HCT116 (cell line): ENCODE data around the gene GSC. TPM values are rescaled to one million over a fixed set of nuclear protein-coding genes. Genes with fewer than 3 reads are reported as not detected.

Experiments
- ATAC-seq: fragments of 200-7000 bp; cut with Tn5 transposase; 2 replicates; pipeline ENCODE4 v1.9.1; 2020; ENCODE audit warnings: mild to moderate bottlenecking, moderate library complexity
- BruUV-seq: library from RNA; stranded (reverse); fragments of 400-500 nt; replicated peaks from 2 replicates; lab custom pipeline; 2021; lab: Mats Ljungman, UMichigan
- CTCF ChIA-PET: fragments of 300-600 bp; sonication (Branson Sonifier 250); formaldehyde crosslinking; loops from one replicate; lab custom pipeline; 2021; ENCODE audit warnings: antibody characterized with exemption; lab: Charles Lee
- POLR2A ChIA-PET: fragments of 300-600, 350-600 bp; sonication (Branson Sonifier 250); formaldehyde crosslinking; loops from one replicate; lab custom pipeline; 2021; ENCODE audit warnings: antibody characterized with exemption; lab: Charles Lee
- RAD21 ChIA-PET, 2 experiments: fragments of 300-600 bp; sonication (Branson Sonifier 250); formaldehyde crosslinking; loops; one replicate each; lab custom pipeline; 2023; ENCODE audit warnings: low total read pairs in 2 of 2; ENCODE audit not compliant: uncharacterized antibody in 2 of 2, unreplicated experiment in 2 of 2, low non-redundant PET in 1 of 2; lab: Charles Lee
- DNase-seq: peaks from one replicate; pipeline ENCODE4 v3.0.0-alpha.2; 2010; ENCODE audit warnings: low read depth, low spot score
- H2AFZ ChIP-seq: fragments of 200-600 bp; shearing (Covaris generic), sonication (generic); 2 replicates; pipeline ENCODE4 v1.6.1; 2017; ENCODE audit warnings: low read depth, mixed run types, mixed read lengths, antibody characterized with exemption, low read length; ENCODE audit not compliant: poor library complexity, severe bottlenecking
- H3K27ac ChIP-seq: 2 replicates; pipeline ENCODE4 v1.5.1; 2012; ENCODE audit warnings: low read depth, low read length
- H3K27me3 ChIP-seq: fragments of 200-600 bp; sonication (generic); 2 replicates; pipeline ENCODE4 v1.6.1; 2016; ENCODE audit warnings: mixed run types, low read length, mixed read lengths; ENCODE audit not compliant: insufficient read depth
- H3K36me3 ChIP-seq, 2 experiments: fragments of 200-500 bp in 1 of 2; fragments of 200-600 bp in 1 of 2; sonication (Bioruptor generic) in 1 of 2; sonication (generic) in 1 of 2; 2 replicates each; pipeline versions ENCODE4 v1.5.1 to v1.6.1; 2014 to 2016; ENCODE audit warnings: low read length in 2 of 2, inconsistent platforms in 1 of 2, mixed read lengths in 1 of 2, mixed run types in 1 of 2; ENCODE audit not compliant: insufficient read depth in 2 of 2, control insufficient read depth in 1 of 2
- H3K4me1 ChIP-seq, 2 experiments: fragments of 200-600 bp in 1 of 2; sonication (generic) in 1 of 2; 2 replicates each; pipeline versions ENCODE4 v1.5.1 to v1.6.1; 2012 to 2017; ENCODE audit warnings: low read length in 2 of 2, inconsistent platforms in 1 of 2, mild to moderate bottlenecking in 1 of 2, mixed read lengths in 1 of 2, mixed run types in 1 of 2, moderate library complexity in 1 of 2; ENCODE audit not compliant: insufficient read depth in 2 of 2, control insufficient read depth in 1 of 2
- H3K4me2 ChIP-seq: fragments of 200-600 bp; sonication (generic); 2 replicates; pipeline ENCODE4 v1.6.1; 2017; ENCODE audit warnings: mixed run types, low read length, mixed read lengths
- H3K4me3 ChIP-seq, 2 experiments: fragments of 200-600 bp in 1 of 2; sonication (generic) in 1 of 2; replicated peaks in 1 of 2; 2 replicates each; pipeline ENCODE4 v1.5.1; 2011 to 2016; ENCODE audit warnings: low read length in 2 of 2, control low read depth in 1 of 2, low read depth in 1 of 2, mild to moderate bottlenecking in 1 of 2, mixed read lengths in 1 of 2, mixed run types in 1 of 2
- H3K79me2 ChIP-seq: fragments of 200-600 bp; sonication (generic); 2 replicates; pipeline ENCODE4 v1.6.1; 2017; ENCODE audit warnings: mild to moderate bottlenecking, mixed run types, low read length, moderate library complexity, mixed read lengths; ENCODE audit not compliant: insufficient read depth
- H3K9ac ChIP-seq: fragments of 200-600 bp; sonication (generic); 2 replicates; pipeline ENCODE4 v1.6.1; 2016; ENCODE audit warnings: low read length, mixed read lengths
- H3K9me2 ChIP-seq: fragments of 200-600 bp; sonication (generic), shearing (Covaris generic); 2 replicates; pipeline ENCODE4 v1.6.1; 2017; ENCODE audit warnings: mixed run types, mild to moderate bottlenecking, moderate library complexity; ENCODE audit not compliant: insufficient read depth
- H3K9me3 ChIP-seq, 2 experiments: fragments of 200-500 bp in 1 of 2; fragments of 200-600 bp in 1 of 2; sonication (Bioruptor generic) in 1 of 2; sonication (generic) in 1 of 2; 2 replicates each; pipeline ENCODE4 v1.6.1; 2014 to 2017; ENCODE audit warnings: low read length in 2 of 2, mixed read lengths in 2 of 2, inconsistent platforms in 1 of 2, low read depth in 1 of 2, mild to moderate bottlenecking in 1 of 2, mixed run types in 1 of 2, moderate library complexity in 1 of 2; ENCODE audit not compliant: control insufficient read depth in 1 of 2, insufficient read depth in 1 of 2
- H4K20me1 ChIP-seq: fragments of 200-600 bp; sonication (generic), shearing (Covaris generic); 2 replicates; pipeline ENCODE4 v1.6.1; 2017; ENCODE audit warnings: mixed run types, mild to moderate bottlenecking, moderate library complexity; ENCODE audit not compliant: insufficient read depth
- ATF3 ChIP-seq: IDR thresholded peaks from 2 replicates; pipeline ENCODE4 v1.6.1; 2012
- CBX3 ChIP-seq: IDR thresholded peaks from 2 replicates; pipeline ENCODE4 v1.6.1; 2012; ENCODE audit warnings: low read depth
- CEBPB ChIP-seq: IDR thresholded peaks from 2 replicates; pipeline ENCODE4 v1.6.1; 2012; ENCODE audit warnings: low read depth
- CTCF ChIP-seq, 3 experiments: fragments of 200-600 bp in 1 of 3; sonication (generic) in 1 of 3; IDR thresholded peaks in 2 of 3; conservative IDR thresholded peaks in 1 of 3; 2 replicates each; pipeline ENCODE4 v1.5.1; 2012 to 2017; ENCODE audit warnings: low read depth in 2 of 3, low read length in 2 of 3, antibody characterized with exemption in 1 of 3, borderline replicate concordance in 1 of 3, control low read depth in 1 of 3, mild to moderate bottlenecking in 1 of 3, mixed read lengths in 1 of 3, mixed run types in 1 of 3, moderate library complexity in 1 of 3; ENCODE audit not compliant: insufficient read depth in 1 of 3
- EGR1 ChIP-seq: IDR thresholded peaks from 2 replicates; pipeline ENCODE4 v1.6.1; 2012; ENCODE audit warnings: low read depth
- ELF1 ChIP-seq: IDR thresholded peaks from 2 replicates; pipeline ENCODE4 v1.6.1; 2012; ENCODE audit warnings: low read depth, borderline replicate concordance
- EZH2phosphoT487 ChIP-seq: fragments of 200-600 bp; IDR thresholded peaks from 2 replicates; pipeline ENCODE4 v1.6.1; 2018; ENCODE audit warnings: antibody characterized with exemption, borderline replicate concordance
- FOSL1 ChIP-seq: IDR thresholded peaks from 2 replicates; pipeline ENCODE4 v1.6.1; 2012; ENCODE audit warnings: low read depth
- JUND ChIP-seq: IDR thresholded peaks from 2 replicates; pipeline ENCODE4 v1.6.1; 2012
- POLR2A ChIP-seq: IDR thresholded peaks from 2 replicates; pipeline ENCODE4 v1.7.0; 2011; ENCODE audit warnings: borderline replicate concordance; ENCODE audit not compliant: insufficient read depth, insufficient read length; ENCODE audit errors: extremely low read depth
- POLR2AphosphoS5 ChIP-seq: IDR thresholded peaks from 2 replicates; pipeline ENCODE4 v1.6.1; 2011; ENCODE audit warnings: mild to moderate bottlenecking, low read depth, low read length, moderate library complexity
- RAD21 ChIP-seq: IDR thresholded peaks from 2 replicates; pipeline ENCODE4 v1.6.1; 2012; ENCODE audit warnings: low read depth, mild to moderate bottlenecking
- SIN3A ChIP-seq: IDR thresholded peaks from 2 replicates; pipeline ENCODE4 v1.6.1; 2012; ENCODE audit warnings: low read depth
- SP1 ChIP-seq: IDR thresholded peaks from 2 replicates; pipeline ENCODE4 v1.6.1; 2012; ENCODE audit warnings: low read depth
- SRF ChIP-seq: IDR thresholded peaks from 2 replicates; pipeline ENCODE4 v1.6.1; 2012; ENCODE audit warnings: low read depth
- TCF7L2 ChIP-seq: IDR thresholded peaks from 2 replicates; pipeline ENCODE4 v1.7.0; 2011; ENCODE audit warnings: borderline replicate concordance, inconsistent platforms; ENCODE audit not compliant: insufficient read depth, insufficient read length; ENCODE audit errors: extremely low read depth
- ZBTB33 ChIP-seq: IDR thresholded peaks from 2 replicates; pipeline ENCODE4 v1.6.1; 2011; ENCODE audit warnings: mild to moderate bottlenecking, low read length, moderate library complexity; ENCODE audit not compliant: insufficient replicate concordance; ENCODE audit errors: extremely low read depth
- intact Hi-C: fragments of 100-400 bp; cut with micrococcal nuclease; formaldehyde crosslinking; loops from 2 replicates; pipeline ENCODE4 v1.10.0; 2022
- total RNA-seq: library from RNA; stranded (reverse); gene quantifications from one replicate; pipeline ENCODE4 v1.2.1, GENCODE V29; 2021; ENCODE audit not compliant: unreplicated experiment

The GSC gene
- total RNA-seq, 1 experiment from 2014 or later = not detected

- Histone ChIP-seq H2AFZ (no peak overlapping the region), H4K20me1 (no peaks in the 10 kb centered on the region), H3K79me2 (no peaks in the 10 kb centered on the region), H3K4me2 (no peak overlapping the region), H3K4me3 (no peak overlapping the region), H3K9me2 (no peaks in the 10 kb centered on the region), H3K9me3 (no peaks in the 10 kb centered on the region), H3K9ac (no peak overlapping the region), H3K27ac (no peak overlapping the region), H3K27me3 (0 out of 2 replicates have a peak, but pooled peaks cover 4% of the 10 kb centered on the region), H3K36me3 (no peaks in the 10 kb centered on the region), H3K4me1 (peaks cover 0 to 4% of the 10 kb centered on the region in 2 experiments; a peak in 1 of 4 replicates)
- TF ChIP-seq POLR2A = no peak
- RAD21 ChIA-PET = no interaction called here
- intact Hi-C loops = no loop called here
- no peak for DNase-seq
- POLR2A ChIA-PET = no interaction called here
- CTCF ChIA-PET = no interaction called here
- no peak for ATAC-seq
- no TSS peak for BruUV-seq
Observed at GRCh38 chr14:94768521-94769390, 1.2 kb downstream of the GSC start.

GRCh38 chr14:94768141-94768520, 1.8 kb downstream of the GSC start:
- BruUV-seq = no TSS peak
- POLR2A ChIA-PET = no interaction called here
- no peaks in the 10 kb centered on the region for H3K9me3 ChIP-seq
- H3K4me3 ChIP-seq = no peak overlapping the region
- RAD21 ChIA-PET = no interaction called here
- no peak overlapping the region for H3K27ac ChIP-seq
- 0 out of 2 replicates have a peak, but pooled peaks cover 4% of the 10 kb centered on the region for H3K27me3 ChIP-seq
- no peaks in the 10 kb centered on the region for H3K9me2 ChIP-seq
- DNase-seq (no peak), ATAC-seq (no peak)
- peaks cover 0 to 4% of the 10 kb centered on the region in 2 experiments; a peak in 1 of 4 replicates for H3K4me1 ChIP-seq
- no peak overlapping the region for H3K9ac ChIP-seq
- H3K36me3 ChIP-seq = no peaks in the 10 kb centered on the region
- intact Hi-C loops = no loop called here
- no peaks in the 10 kb centered on the region for H3K79me2 ChIP-seq
- H4K20me1 ChIP-seq = no peaks in the 10 kb centered on the region
- H3K4me2 ChIP-seq = no peak overlapping the region
- no peak overlapping the region for H2AFZ ChIP-seq
- CTCF ChIA-PET = no interaction called here
- TF ChIP-seq ZBTB33 (no peak), JUND (no peak), EGR1 (no peak), CTCF (IDR thresholded peaks at IDR 0.05 in 2 of 3, conservative IDR thresholded peaks at IDR 0.05 in 1 of 3; ENCODE audit: borderline replicate concordance in 1 of 3, insufficient read depth in 1 of 3, low read depth in 2 of 3, low read length in 2 of 3) (no peak), POLR2AphosphoS5 (no peak), RAD21 (no peak), CBX3 (no peak), ATF3 (no peak), SP1 (no peak), TCF7L2 (no peak), CEBPB (no peak), FOSL1 (no peak), ELF1 (no peak), EZH2phosphoT487 (no peak), SRF (no peak), SIN3A (no peak)
